Prostate gland (tissue), 2 donors: ENCODE results near the gene CCDC12.

ENCODE experiments used
- POLR2A ChIP-seq: fragments of 450-650 bp; IDR thresholded peaks from one replicate; pipeline ENCODE4 v1.6.1; 2016; ENCODE audit warnings: antibody characterized with exemption, mild to moderate bottlenecking
- TF ChIP-seq, protein P1 (sequence below), 4 experiments: fragments of 200-600 bp in 2 of 4; fragments of 450-650 bp in 2 of 4; sonication (generic) in 2 of 4; IDR thresholded peaks; 1 replicate in 3 of 4; 2 replicates in 1 of 4; pipeline ENCODE4 v1.5.1; 2016 to 2019; ENCODE audit warnings: antibody characterized with exemption in 4 of 4, mild to moderate bottlenecking in 2 of 4, moderate library complexity in 2 of 4

GRCh38 chr3:46946856-46947545 lies 29.5 kb downstream of the CCDC12 start:
- TF ChIP-seq, protein P1, sequence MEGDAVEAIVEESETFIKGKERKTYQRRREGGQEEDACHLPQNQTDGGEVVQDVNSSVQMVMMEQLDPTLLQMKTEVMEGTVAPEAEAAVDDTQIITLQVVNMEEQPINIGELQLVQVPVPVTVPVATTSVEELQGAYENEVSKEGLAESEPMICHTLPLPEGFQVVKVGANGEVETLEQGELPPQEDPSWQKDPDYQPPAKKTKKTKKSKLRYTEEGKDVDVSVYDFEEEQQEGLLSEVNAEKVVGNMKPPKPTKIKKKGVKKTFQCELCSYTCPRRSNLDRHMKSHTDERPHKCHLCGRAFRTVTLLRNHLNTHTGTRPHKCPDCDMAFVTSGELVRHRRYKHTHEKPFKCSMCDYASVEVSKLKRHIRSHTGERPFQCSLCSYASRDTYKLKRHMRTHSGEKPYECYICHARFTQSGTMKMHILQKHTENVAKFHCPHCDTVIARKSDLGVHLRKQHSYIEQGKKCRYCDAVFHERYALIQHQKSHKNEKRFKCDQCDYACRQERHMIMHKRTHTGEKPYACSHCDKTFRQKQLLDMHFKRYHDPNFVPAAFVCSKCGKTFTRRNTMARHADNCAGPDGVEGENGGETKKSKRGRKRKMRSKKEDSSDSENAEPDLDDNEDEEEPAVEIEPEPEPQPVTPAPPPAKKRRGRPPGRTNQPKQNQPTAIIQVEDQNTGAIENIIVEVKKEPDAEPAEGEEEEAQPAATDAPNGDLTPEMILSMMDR (IDR thresholded peaks at IDR 0.05): no peak
- TF ChIP-seq POLR2A: no peak
